ENCODE measurements around the gene DUSP1.
"Not testable (repeated sequence)": the region's sequence is repeated elsewhere in the genome, so short reads cannot be mapped to it uniquely, and the experiment has no call there.

Gene DUSP1, protein sequence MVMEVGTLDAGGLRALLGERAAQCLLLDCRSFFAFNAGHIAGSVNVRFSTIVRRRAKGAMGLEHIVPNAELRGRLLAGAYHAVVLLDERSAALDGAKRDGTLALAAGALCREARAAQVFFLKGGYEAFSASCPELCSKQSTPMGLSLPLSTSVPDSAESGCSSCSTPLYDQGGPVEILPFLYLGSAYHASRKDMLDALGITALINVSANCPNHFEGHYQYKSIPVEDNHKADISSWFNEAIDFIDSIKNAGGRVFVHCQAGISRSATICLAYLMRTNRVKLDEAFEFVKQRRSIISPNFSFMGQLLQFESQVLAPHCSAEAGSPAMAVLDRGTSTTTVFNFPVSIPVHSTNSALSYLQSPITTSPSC

GRCh38 chr5:172770675-172771438 is at the start of gene DUSP1:
DUSP1 (minus strand) TSS chr5:172771195; CDS start chr5:172770952, 243 bp downstream.
- in situ Hi-C loops (cut with MboI; ENCODE audit: low sequenced_read_pairs), result no loop called here

DNA sequence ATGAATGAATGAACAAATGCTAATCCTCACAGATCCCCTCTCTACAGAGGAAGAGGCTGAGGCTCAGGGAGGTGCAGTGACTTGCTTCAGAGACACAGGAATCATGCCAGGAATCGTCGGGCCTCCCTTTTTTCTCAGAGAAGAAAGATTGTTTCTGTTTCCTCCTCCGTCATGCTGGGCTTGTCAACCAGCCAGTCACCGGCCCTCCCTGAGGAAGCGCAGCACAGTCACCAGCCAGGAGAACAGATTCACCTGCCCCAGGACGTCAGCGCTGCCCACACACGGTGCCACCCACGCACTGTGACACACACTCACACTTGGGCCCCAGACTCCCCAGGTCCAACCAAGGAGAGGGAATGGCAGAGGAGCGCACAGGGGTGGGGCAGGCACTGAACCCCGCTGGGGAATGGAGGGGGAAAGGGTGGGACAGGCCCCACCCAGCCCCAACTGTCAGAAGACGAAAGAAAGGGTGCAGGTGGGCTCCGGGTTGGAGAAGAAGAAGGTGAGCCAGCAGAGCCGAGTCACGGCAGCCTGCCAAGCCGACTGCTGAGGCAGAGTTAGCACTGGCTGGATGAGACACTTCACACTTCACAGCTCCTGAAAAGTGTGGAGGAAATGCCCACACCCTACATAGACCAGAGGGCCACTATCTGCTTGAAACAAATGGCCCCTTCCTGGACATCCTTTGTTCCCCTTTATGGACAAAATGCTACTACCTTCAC is 49.2 kb upstream of the DUSP1 start:
- in situ Hi-C loops (cut with MboI; ENCODE audit: low sequenced_read_pairs), result no loop called here

GRCh38 chr5:172819569-172819968 is 48.6 kb upstream of the DUSP1 start:
- in situ Hi-C loops (cut with MboI; ENCODE audit: low sequenced_read_pairs), result no loop called here

- in situ Hi-C loops (cut with MboI; ENCODE audit: low sequenced_read_pairs), result no loop called here
Observed at GRCh38 chr5:172818081-172818480, 47.1 kb upstream of the DUSP1 start.

- in situ Hi-C loops (cut with MboI; ENCODE audit: low sequenced_read_pairs), result no loop called here
Observed at GRCh38 chr5:172817664-172818063, 46.7 kb upstream of the DUSP1 start.

- in situ Hi-C loops (cut with MboI; ENCODE audit: low sequenced_read_pairs), result no loop called here
Observed at GRCh38 chr5:172816925-172817562, 46.0 kb upstream of the DUSP1 start.

DNA sequence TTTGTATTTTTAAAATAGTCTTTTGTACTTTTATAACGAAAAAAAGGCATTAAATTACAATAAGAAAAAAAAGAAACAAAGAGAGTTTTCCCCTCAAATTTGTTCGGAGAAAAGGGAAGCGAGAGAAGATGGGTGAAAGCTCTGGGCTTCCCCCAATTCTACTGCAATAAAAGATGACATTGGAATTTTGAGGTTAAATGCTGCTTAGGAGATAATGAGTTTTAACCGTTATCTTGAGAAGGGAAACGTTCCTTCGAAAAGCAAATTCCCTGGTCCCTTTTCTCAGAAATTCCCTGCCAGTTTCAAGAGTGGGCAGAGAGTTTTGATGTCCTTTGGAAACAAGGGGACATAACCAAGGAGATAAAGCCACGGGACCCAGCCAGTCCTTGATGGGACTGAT is 44.6 kb upstream of the DUSP1 start:
- in situ Hi-C loops (cut with MboI; ENCODE audit: low sequenced_read_pairs), result no loop called here

GRCh38 chr5:172810996-172811395 is 40.0 kb upstream of the DUSP1 start:
- in situ Hi-C loops (cut with MboI; ENCODE audit: low sequenced_read_pairs), result not testable (repeated sequence)

DNA sequence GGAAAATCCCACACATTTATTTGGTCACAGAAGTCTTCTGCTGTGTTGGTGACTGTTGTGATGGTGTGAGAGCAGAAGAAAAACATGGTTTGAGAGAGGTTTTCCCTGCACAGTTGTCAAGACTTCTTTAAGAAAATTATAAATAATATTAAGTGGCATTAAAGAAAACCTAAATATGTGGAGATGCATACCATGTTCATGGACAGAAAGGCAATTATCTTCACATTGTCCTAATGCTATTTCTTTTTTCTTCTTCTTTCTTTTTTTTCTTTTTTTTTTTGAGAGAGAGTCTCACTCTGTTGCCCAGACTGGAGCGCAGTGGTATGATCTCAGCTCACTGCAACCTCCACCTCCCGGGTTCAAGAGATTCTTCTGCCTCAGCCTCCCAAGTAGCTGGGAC is 38.8 kb upstream of the DUSP1 start:
- in situ Hi-C loops (cut with MboI; ENCODE audit: low sequenced_read_pairs), result no loop called here

DNA sequence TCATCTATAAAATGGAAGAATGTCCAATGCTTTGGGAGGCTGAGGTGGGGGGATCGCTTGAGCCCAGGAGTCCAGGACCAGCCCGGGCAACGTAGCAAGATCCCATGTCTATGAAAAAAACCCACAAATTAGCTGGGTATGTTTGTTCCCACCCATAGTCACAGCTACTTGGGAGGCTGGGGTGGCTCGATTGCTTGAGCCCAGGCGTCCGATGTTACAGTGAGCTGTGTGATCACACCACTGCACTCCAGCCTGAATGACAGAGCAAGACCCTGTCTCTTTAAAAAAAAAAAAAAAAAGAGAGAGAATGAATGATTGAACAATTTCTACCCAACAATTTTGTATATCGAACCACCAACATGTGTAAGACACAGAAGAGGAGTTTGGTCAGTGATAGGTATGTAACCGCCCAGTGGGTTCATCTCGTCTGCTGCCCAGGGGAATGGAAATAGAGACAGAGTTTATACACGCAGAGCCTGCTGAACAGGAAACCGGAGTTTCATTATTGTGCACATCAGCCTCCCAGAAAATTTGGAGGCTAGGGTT is 36.8 kb upstream of the DUSP1 start:
- in situ Hi-C loops (cut with MboI; ENCODE audit: low sequenced_read_pairs), result no loop called here

DNA sequence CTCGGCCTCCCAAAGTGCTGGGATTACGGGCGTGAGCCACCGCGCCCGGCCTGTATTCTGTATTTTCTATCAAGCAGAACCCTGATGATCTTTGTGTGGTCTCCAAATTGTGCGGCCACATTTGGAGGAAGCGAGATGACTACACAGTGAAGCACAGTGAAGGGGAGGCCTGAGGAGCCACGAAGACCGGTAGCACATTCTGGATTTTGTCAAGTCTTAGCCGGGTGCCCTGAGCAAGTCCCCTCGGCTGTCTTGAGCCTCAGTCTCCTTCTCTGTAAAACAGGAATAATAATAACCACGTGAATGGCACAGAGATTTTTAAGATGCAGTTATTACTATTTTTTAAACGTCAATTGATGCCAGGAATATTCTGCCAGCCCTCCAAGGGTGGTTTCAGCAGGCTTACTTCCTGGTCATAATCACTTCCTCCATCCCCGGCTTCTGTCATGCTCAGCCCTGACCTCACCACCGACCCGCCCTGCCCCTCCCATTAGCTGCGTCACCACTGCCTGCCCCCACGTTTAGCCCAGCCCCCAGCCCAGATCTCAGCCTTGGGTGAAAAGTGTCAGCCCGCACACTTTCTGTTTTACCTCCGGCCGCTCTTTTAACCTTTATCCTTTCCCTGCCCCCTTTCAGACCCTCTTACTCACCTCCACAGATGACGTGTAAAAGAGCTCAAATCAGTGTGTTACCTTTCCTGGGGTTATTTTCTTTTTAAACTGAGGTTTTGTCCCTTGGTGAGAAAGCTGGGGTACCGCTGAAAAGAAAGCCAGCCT is 36.1 kb upstream of the DUSP1 start:
- in situ Hi-C loops (cut with MboI; ENCODE audit: low sequenced_read_pairs), result no loop called here

DNA sequence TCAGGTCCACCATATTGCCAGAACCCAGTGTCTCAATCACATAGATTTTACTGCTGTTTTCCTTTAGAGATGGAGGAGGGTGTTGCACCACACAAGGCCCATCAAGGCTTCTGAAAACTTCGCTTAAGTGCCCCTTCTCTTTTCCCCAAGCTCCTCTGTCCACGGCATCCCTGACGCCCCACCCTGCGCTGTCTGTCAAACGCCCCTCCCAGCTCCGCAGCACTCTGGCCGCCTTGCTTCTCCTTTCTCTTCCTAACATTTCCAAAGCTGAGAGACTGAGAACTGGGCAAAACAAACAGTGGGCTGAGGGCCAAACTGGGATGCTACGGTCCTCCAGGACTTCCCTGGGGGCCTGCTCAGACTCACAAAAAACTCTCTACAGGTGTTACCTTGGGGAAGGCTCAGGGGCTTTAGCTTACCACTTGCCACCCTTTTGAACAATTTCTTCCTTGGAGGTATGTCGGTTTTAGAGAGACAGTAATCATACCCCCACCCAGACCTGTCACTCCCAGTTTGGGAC is 34.8 kb upstream of the DUSP1 start:
- in situ Hi-C loops (cut with MboI; ENCODE audit: low sequenced_read_pairs), result no loop called here

GRCh38 chr5:172805018-172805683 is 34.2 kb upstream of the DUSP1 start:
- in situ Hi-C loops (cut with MboI; ENCODE audit: low sequenced_read_pairs), result no loop called here

GRCh38 chr5:172802567-172803176 is 31.7 kb upstream of the DUSP1 start:
- in situ Hi-C loops (cut with MboI; ENCODE audit: low sequenced_read_pairs), result no loop called here

GRCh38 chr5:172802112-172802511 is 31.1 kb upstream of the DUSP1 start:
- in situ Hi-C loops (cut with MboI; ENCODE audit: low sequenced_read_pairs), result no loop called here

GRCh38 chr5:172801179-172801671 is 30.2 kb upstream of the DUSP1 start:
- in situ Hi-C loops (cut with MboI; ENCODE audit: low sequenced_read_pairs), result no loop called here

GRCh38 chr5:172800088-172800551 is 29.1 kb upstream of the DUSP1 start:
- in situ Hi-C loops (cut with MboI; ENCODE audit: low sequenced_read_pairs), result no loop called here

DNA sequence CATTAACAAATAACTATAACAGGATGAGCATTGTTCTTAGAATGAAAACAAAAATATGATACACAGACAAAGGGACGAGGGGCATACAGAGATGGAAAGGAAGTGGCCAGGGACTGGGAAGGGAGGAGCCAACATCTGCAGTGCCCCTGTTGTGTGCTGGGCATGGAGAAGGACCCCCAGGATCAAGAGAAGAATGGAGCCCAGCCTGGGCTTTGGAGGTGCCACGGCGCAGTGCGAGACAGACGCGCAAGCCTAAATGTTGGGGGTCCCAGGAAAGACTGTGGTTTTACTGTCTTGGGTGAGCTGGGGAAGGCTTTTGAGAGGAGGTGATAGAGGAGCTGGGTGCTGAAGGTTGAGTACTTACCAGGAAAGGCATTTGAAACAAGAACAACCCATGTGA is 28.4 kb upstream of the DUSP1 start:
- in situ Hi-C loops (cut with MboI; ENCODE audit: low sequenced_read_pairs), result no loop called here
